Measurements from ENCODE around the gene MIER2. TPM values are rescaled to one million over a fixed set of nuclear protein-coding genes. Genes with fewer than 3 reads are reported as not detected.

The MIER2 gene
- total RNA-seq, 1 donor from 2014 or later, result 32.0 TPM

- H3K36me3 Mint-ChIP-seq (ENCODE audit: low read depth), result peaks cover 55% of the 10 kb centered on the region
- DNase-seq, result no peak
- no peak overlapping the region for H3K4me3 Mint-ChIP-seq
- peaks cover 11% of the 10 kb centered on the region for H3K9me3 Mint-ChIP-seq
- H3K27me3 Mint-ChIP-seq, result no peaks in the 10 kb centered on the region
- intact Hi-C loops (cut with micrococcal nuclease), result no loop called here
- no peaks in the 10 kb centered on the region for H3K4me1 Mint-ChIP-seq
- no peak overlapping the region for H3K27ac Mint-ChIP-seq
Measured at GRCh38 chr19:325173-325936, 19.2 kb downstream of the MIER2 start.

GRCh38 chr19:324716-325115 is 19.9 kb downstream of the MIER2 start:
- peaks cover 52% of the 10 kb centered on the region for H3K36me3 Mint-ChIP-seq (ENCODE audit: low read depth)
- no peak for DNase-seq
- no peaks in the 10 kb centered on the region for H3K4me1 Mint-ChIP-seq
- H3K9me3 Mint-ChIP-seq, result peaks cover 11% of the 10 kb centered on the region
- intact Hi-C loops (cut with micrococcal nuclease), result no loop called here
- H3K27me3 Mint-ChIP-seq, result no peaks in the 10 kb centered on the region
- H3K27ac Mint-ChIP-seq, result no peak overlapping the region
- H3K4me3 Mint-ChIP-seq, result no peak overlapping the region

- Mint-ChIP-seq H3K27ac (no peak overlapping the region), H3K4me1 (no peaks in the 10 kb centered on the region), H3K27me3 (no peaks in the 10 kb centered on the region), H3K9me3 (no peaks in the 10 kb centered on the region), H3K4me3 (no peak overlapping the region), H3K36me3 (ENCODE audit: low read depth) (peaks cover 44% of the 10 kb centered on the region)
- intact Hi-C loops (cut with micrococcal nuclease), result no loop called here
- no peak for DNase-seq
Measured at GRCh38 chr19:322616-323015, 22.0 kb downstream of the MIER2 start.

- Mint-ChIP-seq H3K27ac (no peak overlapping the region), H3K36me3 (ENCODE audit: low read depth) (peaks cover 43% of the 10 kb centered on the region), H3K4me1 (no peaks in the 10 kb centered on the region), H3K4me3 (no peak overlapping the region), H3K9me3 (no peaks in the 10 kb centered on the region), H3K27me3 (no peaks in the 10 kb centered on the region)
- DNase-seq, result no peak
- intact Hi-C loops (cut with micrococcal nuclease), result no loop called here
Measured at GRCh38 chr19:318509-318774, 26.2 kb downstream of the MIER2 start.

- intact Hi-C loops (cut with micrococcal nuclease), result no loop called here
Measured at GRCh38 chr19:317710-318508, 26.7 kb downstream of the MIER2 start.

GRCh38 chr19:315811-316210 is 28.8 kb downstream of the MIER2 start:
- no peak overlapping the region for H3K4me3 Mint-ChIP-seq
- H3K27me3 Mint-ChIP-seq, result no peaks in the 10 kb centered on the region
- peaks cover 42% of the 10 kb centered on the region for H3K36me3 Mint-ChIP-seq (ENCODE audit: low read depth)
- no peaks in the 10 kb centered on the region for H3K4me1 Mint-ChIP-seq
- H3K27ac Mint-ChIP-seq, result no peak overlapping the region
- DNase-seq, result no peak
- H3K9me3 Mint-ChIP-seq, result no peaks in the 10 kb centered on the region
- intact Hi-C loops (cut with micrococcal nuclease), result no loop called here

More at GRCh38 chr19:317710-318508, 26.7 kb downstream of the MIER2 start:
- Mint-ChIP-seq H3K4me3 (no peak overlapping the region), H3K27ac (no peak overlapping the region), H3K36me3 (ENCODE audit: low read depth) (peaks cover 44% of the 10 kb centered on the region), H3K9me3 (no peaks in the 10 kb centered on the region), H3K4me1 (no peaks in the 10 kb centered on the region), H3K27me3 (no peaks in the 10 kb centered on the region)
- DNase-seq, result no peak

GRCh38 chr19:313988-314815 is 30.4 kb downstream of the MIER2 start:
- no peaks in the 10 kb centered on the region for H3K4me1 Mint-ChIP-seq
- no peak overlapping the region for H3K4me3 Mint-ChIP-seq
- no peaks in the 10 kb centered on the region for H3K27me3 Mint-ChIP-seq
- DNase-seq, result no peak
- H3K27ac Mint-ChIP-seq, result no peak overlapping the region
- intact Hi-C loops (cut with micrococcal nuclease), result no loop called here
- H3K9me3 Mint-ChIP-seq, result no peaks in the 10 kb centered on the region
- peaks cover 35% of the 10 kb centered on the region for H3K36me3 Mint-ChIP-seq (ENCODE audit: low read depth)

GRCh38 chr19:313169-313987 is 31.2 kb downstream of the MIER2 start:
- peaks cover 31% of the 10 kb centered on the region for H3K36me3 Mint-ChIP-seq (ENCODE audit: low read depth)
- H3K9me3 Mint-ChIP-seq, result no peaks in the 10 kb centered on the region
- DNase-seq, result no peak
- H3K27ac Mint-ChIP-seq, result no peak overlapping the region
- no peaks in the 10 kb centered on the region for H3K4me1 Mint-ChIP-seq
- intact Hi-C loops (cut with micrococcal nuclease), result no loop called here
- no peak overlapping the region for H3K4me3 Mint-ChIP-seq
- no peaks in the 10 kb centered on the region for H3K27me3 Mint-ChIP-seq

- Mint-ChIP-seq H3K4me1 (no peaks in the 10 kb centered on the region), H3K36me3 (ENCODE audit: low read depth) (peaks cover 25% of the 10 kb centered on the region), H3K27me3 (no peaks in the 10 kb centered on the region), H3K27ac (no peak overlapping the region), H3K9me3 (no peaks in the 10 kb centered on the region), H3K4me3 (no peak overlapping the region)
- intact Hi-C loops (cut with micrococcal nuclease), result no loop called here
- no peak for DNase-seq
Measured at GRCh38 chr19:311813-312261, 32.8 kb downstream of the MIER2 start.

GRCh38 chr19:310781-311496 is 33.7 kb downstream of the MIER2 start:
- no peaks in the 10 kb centered on the region for H3K9me3 Mint-ChIP-seq
- H3K27ac Mint-ChIP-seq, result no peak overlapping the region
- H3K36me3 Mint-ChIP-seq (ENCODE audit: low read depth), result peaks cover 22% of the 10 kb centered on the region
- H3K27me3 Mint-ChIP-seq, result no peaks in the 10 kb centered on the region
- no peaks in the 10 kb centered on the region for H3K4me1 Mint-ChIP-seq
- DNase-seq, result no peak
- no peak overlapping the region for H3K4me3 Mint-ChIP-seq
- intact Hi-C loops (cut with micrococcal nuclease), result no loop called here

- Mint-ChIP-seq H3K27me3 (no peaks in the 10 kb centered on the region), H3K27ac (no peak overlapping the region), H3K4me3 (no peak overlapping the region), H3K9me3 (no peaks in the 10 kb centered on the region), H3K4me1 (no peaks in the 10 kb centered on the region), H3K36me3 (ENCODE audit: low read depth) (peaks cover 23% of the 10 kb centered on the region)
- DNase-seq, result no peak
- intact Hi-C loops (cut with micrococcal nuclease), result no loop called here
Measured at GRCh38 chr19:310141-310651, 34.4 kb downstream of the MIER2 start.

GRCh38 chr19:309206-309565 is 35.4 kb downstream of the MIER2 start:
- intact Hi-C loops (cut with micrococcal nuclease), result no loop called here
- H3K27me3 Mint-ChIP-seq, result no peaks in the 10 kb centered on the region
- no peaks in the 10 kb centered on the region for H3K4me1 Mint-ChIP-seq
- no peak overlapping the region for H3K4me3 Mint-ChIP-seq
- peaks cover 20% of the 10 kb centered on the region for H3K36me3 Mint-ChIP-seq (ENCODE audit: low read depth)
- no peak for DNase-seq
- H3K27ac Mint-ChIP-seq, result no peak overlapping the region
- H3K9me3 Mint-ChIP-seq, result no peaks in the 10 kb centered on the region

Measured in activated CD4-positive, alpha-beta T cell treated with anti-CD3 and anti-CD28 coated beads, Interleukin-2, amount 10 ng/mL, durations not matched to agents 24 days and 14 days (primary cell).